ENCODE measurements around the gene MARK2.
A peak's percentile ranks its signal among the peaks of the same experiment; 100 is the strongest.

MARK2 gene

DNA sequence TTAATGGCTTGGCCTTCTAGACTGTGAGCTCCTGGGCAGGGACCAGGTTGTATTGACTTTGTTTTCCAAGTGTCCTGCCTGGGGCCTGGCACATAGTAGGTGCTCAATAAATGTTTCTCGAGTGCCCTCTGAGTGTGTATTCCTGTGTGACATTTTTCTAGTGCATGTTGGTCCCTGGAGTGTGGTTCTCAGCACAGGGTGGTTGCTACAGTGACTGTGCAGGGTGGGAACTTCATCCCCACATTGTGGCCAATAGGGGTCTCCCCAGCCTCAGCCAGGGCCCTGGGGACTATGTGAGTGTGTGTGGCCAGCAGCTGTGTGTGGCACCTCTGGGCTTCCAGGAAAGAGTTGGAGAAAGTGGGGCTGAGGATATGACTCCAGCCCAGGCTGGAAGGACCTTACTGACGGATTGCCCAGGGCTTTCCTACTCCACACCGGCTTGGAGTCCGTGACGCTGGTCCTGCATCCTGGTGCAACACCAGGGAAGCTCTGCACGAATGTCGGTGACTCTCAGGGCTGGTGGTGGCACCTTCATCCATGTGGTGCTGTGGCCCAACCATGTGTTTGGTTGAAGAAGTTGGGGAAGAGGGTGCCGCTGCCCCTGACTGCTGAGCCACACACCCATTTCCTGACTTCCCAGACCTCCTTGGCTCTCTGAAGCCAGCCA lies 9.0 kb upstream of the MARK2 start:
- DNase-seq (ENCODE audit: low spot score) = peak; percentile 40

DNA sequence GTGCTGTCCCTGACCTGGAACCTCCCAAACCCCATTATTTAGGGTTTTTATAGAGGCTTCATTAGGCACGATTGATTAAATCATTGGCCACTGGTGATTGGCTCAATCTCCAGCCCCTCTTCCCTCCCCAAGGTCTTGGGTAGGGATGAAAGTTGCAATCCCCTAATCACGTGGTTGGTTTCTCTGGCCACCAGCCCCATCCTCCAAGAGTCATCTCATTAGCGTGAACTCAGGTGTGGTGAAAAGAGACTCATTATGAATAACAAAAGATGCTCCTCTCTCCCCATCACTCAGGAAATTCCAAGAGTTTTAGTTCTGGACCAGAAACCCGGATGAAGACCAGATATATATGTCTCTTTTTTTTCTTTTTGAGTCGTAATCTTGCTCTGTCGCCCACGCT lies 7.6 kb upstream of the MARK2 start:
- DNase-seq (ENCODE audit: low spot score) = no peak

DNA sequence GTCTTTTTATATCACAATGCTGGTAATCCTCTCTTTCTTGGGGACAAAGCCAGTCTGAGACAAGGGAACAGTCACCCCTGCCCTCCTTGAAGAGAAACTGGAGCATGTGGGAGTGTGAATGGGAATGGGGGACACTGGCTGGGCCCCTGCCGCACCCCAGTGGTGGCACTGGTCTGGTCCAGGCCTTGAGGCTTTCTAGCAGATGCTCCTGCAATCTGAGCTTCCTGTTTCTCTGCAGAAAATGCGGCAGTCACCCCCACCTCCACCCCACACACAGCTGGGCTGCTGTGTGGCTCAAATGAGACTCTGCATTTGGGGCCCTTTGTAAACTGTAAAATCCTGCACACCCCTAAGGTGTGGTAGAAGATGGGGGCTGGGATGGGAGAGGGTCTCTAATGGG lies 6.6 kb upstream of the MARK2 start:
- no peak for DNase-seq (ENCODE audit: low spot score)

DNA sequence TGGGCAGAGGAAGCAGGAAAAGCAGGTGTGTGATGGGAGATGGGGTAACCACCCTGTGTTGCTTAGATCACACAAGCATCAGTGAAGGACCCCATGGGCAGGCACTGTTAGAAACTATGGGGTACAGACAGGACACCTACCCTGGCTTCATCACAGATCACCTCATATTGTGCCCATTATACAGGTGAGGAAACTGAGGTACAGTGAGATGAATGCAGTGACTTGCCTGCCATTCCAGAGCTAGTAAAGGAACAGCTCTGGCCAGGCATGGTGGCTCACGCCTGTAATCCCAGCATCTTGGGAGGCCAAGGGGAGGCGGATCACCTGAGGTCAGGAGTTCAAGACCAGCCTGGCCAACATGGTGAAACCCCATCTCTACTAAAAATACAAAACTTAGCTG lies 5.9 kb upstream of the MARK2 start:
- no peak for DNase-seq (ENCODE audit: low spot score)

DNA sequence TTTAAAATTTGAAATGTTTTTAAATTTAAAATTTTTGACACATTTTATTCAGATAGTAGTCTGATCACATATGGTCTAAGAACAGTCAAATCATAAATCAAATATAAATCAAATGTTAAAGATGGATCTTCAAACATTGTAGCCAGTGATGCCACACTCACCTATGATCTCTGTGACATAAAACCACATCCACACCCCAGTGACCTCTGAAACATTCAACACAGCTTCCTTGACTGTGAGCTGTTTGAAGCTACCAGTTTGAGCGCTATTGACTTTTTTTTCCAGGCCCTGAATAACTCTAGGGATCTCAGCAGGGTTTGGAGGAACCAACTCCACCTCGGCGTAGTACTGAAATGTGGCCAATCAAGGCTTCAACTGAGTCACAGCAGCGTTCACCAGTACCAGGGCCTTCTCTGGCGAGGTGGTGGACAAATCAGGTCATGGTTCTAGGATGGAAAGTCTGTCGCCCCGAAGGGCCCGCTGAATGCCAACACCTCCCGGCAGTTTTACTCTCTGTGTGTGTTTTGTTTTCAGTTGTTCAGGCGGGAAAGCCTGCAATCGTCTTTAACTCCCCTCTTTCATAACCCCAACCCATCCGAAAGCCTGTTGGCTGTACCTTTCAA lies 4.3 kb upstream of the MARK2 start:
- no peak for DNase-seq (ENCODE audit: low spot score)

DNA sequence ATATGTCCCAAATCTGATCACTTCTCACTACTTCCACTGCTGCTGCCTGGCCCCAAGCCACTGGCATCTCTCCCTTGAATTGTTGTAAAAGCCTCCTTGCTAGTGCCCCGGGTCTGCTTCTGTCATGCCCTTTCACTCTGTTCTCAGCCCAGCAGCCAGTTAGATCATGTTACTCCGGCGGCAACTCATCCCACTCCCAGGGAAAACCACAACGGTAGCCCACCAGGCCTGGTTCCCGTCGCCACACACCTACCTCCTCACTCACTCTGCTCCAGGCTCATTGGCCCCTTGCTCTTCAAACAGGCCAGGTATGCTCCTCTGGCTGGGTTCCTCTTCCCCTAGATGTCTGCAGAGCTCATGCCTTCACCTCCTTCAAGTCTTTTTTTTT lies 3.8 kb upstream of the MARK2 start:
- DNase-seq (ENCODE audit: low spot score) = no peak

DNA sequence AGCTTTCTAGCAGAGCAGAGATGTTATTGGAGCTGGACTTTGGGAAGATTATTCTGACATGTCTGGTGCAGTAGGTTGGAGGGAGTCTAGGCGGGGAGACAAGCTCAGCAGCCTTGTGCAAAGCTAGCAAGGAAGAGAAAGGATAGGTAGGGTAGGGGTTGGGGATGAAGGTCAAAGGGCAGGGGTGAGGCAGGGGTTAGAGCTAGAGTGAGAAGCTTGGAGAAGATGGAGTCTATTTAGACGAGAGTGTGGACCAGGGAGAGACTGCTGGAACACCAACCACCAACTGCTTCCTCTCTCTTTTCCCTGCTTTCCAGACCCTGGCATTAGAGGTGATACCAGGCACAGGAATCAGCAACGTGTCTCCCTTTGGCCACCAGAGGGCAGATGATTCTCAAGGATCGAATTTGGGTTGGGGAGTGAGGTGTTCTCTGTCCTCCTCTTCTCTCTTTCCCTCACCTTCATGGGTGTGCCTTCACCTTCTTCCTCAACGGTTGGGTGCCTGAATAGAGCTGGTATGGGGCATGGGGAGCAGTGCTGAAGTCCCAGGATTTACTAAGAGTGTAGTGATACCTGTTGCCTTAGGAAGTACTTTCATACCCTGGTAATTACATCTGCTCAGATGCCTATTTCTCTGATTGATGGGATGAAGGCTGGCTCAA lies 1.8 kb upstream of the MARK2 start:
- DNase-seq (ENCODE audit: low spot score) = peak; percentile 78

DNA sequence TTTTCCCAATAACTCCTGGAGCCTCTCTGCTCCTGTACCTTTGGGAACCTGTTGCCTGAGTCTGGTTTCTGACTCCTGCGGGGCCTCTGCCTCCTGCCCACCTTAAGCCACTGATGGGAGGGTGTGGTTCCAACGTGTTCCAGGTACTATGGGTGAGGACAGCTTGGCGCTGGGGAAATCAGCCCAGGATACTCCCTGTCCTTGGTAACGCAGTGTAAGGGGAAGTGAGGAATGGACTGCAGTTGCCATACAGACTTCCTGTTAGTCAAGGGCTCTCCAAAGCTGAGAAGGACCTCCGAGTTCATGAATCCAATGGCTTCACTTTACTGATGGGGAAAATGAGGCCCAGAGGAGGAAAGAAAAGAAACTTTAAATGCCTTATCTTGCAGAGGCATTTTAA lies 1.2 kb upstream of the MARK2 start:
- DNase-seq (ENCODE audit: low spot score) = no peak

DNA sequence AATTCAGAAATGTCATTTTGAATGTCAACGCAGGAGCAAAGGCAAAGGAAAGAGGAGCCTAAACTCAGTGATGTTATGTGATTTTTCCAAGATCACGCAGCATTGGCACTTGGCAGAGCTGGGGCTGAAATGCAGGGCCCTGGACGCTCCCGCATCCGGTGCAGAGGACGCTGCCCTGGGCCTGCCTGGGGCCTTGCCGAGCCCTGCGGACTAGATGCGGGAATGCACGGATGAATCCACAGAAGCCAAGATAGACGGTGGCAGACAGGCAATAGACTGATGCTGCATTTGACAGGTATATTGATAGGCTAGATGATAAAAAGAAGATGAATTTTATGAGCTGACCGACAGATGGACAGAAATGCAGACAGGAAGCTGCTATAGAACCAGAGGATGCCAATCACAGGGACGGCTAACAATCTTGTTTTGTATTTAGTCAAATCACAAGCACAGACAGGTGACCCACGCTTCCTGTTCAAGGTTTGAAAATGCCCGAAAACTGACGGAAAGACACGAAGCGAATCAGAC lies 696 bp upstream of the MARK2 start:
- no peak for DNase-seq (ENCODE audit: low spot score)

GRCh38 chr11:63839508-63840355 lies 822 bp downstream of the MARK2 start:
- peak; percentile 29 for DNase-seq (ENCODE audit: low spot score)

DNA sequence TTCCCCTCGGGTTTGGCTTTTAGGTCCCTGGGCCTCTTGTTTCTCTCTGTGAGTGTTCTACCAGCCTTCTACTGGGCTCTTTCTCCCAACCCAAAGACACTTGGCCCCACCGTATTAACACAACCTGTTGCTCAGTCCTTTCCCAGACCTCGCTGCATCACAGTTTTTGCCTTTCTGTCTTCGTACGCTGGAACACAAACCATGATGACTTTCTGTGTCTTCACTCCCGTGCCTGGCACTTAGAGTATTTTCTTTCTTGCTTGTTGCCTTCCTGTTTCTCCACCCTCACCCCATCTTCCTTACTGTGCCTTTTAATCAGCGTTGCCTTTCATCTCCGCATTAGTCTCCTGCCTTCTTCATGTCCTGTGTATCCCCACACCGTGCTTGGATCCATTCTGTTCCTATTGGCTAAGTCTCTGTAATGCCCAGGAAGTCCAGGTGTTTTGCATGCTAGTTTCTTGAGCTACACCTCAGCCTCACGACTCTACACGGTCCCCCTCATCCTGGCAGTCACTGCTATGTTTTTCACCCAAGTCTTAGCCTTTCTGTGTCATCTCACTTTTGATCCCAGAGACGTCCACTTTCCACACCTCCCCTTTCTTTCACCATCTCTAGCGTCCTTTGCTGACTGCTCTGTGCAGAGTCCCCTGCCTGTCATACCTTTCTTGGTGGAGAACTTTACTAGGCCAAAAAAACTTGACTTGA lies 1.6 kb downstream of the MARK2 start:
- no peak for DNase-seq (ENCODE audit: low spot score)

GRCh38 chr11:63841554-63841953 lies 2.6 kb downstream of the MARK2 start:
- peak; percentile 90 for DNase-seq (ENCODE audit: low spot score)

GRCh38 chr11:63843041-63843440 lies 4.1 kb downstream of the MARK2 start:
- no peak for DNase-seq (ENCODE audit: low spot score)

DNA sequence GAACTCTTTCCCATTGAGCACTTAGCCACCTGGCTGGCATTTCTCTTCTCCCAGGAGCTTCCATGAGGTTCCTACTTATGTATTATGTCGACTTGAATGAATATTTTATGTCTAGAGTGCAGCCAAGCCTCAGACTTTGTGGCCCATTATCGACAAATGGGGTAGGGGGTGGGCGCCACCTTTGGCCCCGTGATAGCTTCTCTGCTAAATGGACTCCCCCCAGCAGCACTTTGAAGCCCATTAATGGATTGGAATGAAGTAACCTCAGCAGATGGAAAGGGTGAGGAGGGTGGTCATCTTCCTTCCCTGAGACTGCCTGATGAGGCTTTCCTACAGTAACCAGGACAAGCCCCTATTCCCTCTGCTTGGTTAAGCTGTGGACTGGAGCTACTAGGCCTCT lies 5.9 kb downstream of the MARK2 start:
- DNase-seq (ENCODE audit: low spot score) = no peak

DNA sequence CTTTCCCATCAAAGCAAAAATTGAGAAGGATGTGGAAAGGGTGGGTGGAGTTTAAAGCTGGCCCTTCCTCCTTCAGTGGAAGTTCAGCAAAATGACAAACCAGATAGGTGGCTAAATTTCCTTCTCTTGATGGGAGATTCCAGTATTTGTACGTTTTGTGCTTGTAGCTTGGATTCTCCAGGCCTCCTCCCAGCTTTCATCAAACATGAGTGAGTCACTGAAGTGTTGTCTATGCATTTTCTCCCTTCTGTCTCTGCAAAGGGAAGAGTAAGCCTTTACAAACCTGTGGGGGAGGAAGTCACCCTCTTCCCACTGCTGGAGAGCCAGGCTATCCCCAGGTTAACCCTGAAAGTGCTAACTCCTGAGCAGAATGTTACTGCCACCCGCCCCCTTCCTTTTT lies 6.4 kb downstream of the MARK2 start:
- DNase-seq (ENCODE audit: low spot score) = peak; percentile 87

DNA sequence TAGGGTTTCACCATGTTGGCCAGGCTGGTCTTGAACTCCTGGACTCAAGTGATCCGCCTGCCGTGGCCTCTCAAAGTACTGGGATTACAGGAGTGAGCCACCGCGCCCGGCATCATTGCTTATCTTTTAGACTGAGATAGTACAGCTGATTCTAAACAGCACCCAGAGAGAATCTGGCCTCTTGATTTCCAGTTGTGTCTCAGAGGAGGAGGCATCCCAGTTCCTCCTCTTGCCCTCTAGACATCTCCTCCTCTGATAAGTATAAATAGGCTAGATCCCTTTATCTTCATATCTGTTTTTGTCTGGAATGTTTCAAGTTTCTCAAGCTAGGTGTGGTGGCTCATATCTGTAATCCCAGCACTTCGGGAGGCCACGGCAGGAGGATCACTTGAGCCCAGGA lies 7.0 kb downstream of the MARK2 start:
- no peak for DNase-seq (ENCODE audit: low spot score)

DNA sequence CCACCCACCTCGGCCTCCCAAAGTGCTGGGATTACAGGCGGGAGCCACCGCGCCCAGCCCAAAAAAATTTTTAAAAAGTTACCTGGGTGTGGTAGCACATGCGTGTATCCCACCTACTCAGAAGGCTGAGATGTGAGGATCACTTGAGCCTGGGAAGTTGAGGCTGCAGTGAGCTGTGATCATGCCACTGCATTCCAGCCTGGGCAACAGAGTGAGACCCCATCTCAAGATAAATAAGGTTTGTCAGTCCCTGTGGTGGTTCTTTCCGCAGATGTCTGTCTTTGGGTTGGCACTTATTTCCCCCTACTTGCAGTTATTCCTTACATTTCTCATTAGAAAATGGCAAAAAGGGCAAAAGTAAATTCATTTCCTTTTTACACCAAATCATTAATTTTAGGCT lies 8.0 kb downstream of the MARK2 start:
- DNase-seq (ENCODE audit: low spot score) = no peak

DNA sequence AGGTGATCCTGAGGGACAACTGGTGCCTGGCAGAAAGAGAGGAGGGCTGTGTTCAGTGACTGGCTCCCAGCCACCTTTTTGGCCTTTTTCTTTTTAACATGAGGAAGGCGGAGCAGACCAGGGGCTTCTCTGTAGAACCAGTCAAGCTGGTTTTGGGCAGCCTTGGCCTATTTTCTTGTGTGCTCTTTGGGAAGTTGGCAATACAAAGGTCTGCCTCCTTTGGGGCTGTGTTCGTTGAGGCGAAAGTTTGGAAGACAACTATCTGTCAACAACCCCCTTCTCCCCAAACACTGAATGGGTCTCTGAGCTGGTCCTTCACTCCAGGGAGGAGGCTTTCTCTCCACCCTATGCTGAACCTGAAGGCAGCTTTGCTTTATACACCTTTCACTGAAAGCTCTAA lies 8.5 kb downstream of the MARK2 start:
- no peak for DNase-seq (ENCODE audit: low spot score)

GRCh38 chr11:63849691-63850090 lies 10.8 kb downstream of the MARK2 start:
- DNase-seq (ENCODE audit: low spot score) = no peak

DNA sequence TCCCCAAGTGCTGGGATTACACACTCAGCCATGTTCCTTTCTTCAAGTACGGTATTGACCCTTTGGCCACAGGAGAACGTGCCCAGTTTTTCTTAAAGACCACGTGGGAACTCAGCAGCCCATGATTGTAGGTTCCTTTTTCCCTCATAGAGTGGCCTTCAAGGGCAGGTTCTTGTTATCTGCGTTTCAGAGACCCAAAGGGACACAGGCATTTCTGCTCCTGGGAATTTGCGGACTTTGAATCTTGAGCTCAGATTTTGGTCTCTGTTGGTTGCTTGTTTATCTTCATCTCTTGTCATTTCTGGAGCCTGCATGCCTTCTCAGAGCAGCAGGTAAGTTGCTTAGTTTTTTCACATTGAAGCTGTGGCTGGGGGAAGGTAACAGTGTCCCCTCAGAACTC lies 12.0 kb downstream of the MARK2 start:
- DNase-seq (ENCODE audit: low spot score) = no peak

DNA sequence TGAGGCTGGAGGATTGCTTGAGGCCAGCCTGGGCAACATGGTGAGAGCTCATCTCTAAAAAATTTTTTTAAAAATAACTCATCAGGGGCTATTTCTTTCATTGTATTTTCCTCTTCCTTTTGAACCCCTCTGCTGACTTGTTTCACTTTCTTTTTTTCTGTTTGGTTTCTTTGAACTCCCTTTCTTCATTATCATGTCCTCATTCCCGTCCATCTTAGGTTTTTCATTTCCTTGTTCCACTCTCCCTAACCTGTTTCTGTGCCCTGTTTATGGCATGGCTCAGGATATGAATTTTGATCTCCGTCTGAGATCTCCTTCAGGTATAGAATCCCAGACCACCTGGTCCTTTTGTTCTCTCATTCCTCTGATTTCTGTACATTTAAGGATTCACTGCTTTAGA lies 12.5 kb downstream of the MARK2 start:
- no peak for DNase-seq (ENCODE audit: low spot score)

DNA sequence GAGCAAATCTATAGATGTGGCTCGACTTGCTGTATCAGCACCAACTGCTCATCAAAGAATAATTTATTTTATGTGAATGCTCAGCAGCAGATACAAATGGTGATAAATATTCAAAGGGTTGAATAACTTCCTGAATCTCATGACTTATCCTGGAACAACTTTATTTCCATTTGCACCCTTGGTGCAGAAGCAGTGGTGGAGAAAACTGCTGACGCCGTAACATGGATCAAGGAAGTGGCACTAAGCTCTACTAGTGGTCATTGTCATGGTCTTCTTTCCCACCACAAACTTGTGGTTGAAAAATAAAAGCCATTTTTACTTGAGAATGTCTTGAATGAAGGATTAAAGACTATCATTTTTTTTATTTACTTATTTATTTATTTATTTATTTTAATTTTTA lies 14.6 kb downstream of the MARK2 start:
- DNase-seq (ENCODE audit: low spot score) = no peak

Data from kidney tubule cell (primary cell).